GM12875 (cell line): ENCODE results near the gene MAML3.

Experiments
- H3K4me3 ChIP-seq: one replicate; pipeline ENCODE4 v1.5.1; 2011; ENCODE audit warnings: low read depth, low read length, control low read depth
- TF ChIP-seq, protein P1 (sequence below): IDR thresholded peaks from 2 replicates; pipeline ENCODE4 v1.5.1; 2011; ENCODE audit warnings: low read depth, mild to moderate bottlenecking, control low read depth, inconsistent platforms, low read length, moderate library complexity, borderline replicate concordance; ENCODE audit not compliant: insufficient read depth

MAML3 gene

DNA sequence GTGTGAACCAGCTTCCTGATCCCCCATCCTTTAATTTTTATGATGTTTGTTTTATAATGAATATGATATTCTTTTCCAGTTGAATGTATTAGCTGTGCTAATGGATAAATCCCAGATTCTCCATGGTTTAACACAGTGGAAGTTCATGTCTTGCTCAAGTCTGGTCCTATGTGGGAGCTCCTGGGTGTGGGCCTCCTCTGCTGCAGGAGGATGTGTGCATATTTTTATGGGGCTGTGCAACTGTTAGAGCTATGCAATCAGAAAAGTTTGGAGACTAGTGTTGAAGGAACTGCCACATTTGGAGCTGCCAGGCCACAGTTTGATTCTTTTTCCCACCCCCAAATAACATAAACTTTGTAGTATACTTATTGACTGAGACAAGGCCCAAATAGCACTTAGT, 463.6 kb downstream of the MAML3 start:
- TF ChIP-seq, protein P1, sequence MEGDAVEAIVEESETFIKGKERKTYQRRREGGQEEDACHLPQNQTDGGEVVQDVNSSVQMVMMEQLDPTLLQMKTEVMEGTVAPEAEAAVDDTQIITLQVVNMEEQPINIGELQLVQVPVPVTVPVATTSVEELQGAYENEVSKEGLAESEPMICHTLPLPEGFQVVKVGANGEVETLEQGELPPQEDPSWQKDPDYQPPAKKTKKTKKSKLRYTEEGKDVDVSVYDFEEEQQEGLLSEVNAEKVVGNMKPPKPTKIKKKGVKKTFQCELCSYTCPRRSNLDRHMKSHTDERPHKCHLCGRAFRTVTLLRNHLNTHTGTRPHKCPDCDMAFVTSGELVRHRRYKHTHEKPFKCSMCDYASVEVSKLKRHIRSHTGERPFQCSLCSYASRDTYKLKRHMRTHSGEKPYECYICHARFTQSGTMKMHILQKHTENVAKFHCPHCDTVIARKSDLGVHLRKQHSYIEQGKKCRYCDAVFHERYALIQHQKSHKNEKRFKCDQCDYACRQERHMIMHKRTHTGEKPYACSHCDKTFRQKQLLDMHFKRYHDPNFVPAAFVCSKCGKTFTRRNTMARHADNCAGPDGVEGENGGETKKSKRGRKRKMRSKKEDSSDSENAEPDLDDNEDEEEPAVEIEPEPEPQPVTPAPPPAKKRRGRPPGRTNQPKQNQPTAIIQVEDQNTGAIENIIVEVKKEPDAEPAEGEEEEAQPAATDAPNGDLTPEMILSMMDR, result no peak

DNA sequence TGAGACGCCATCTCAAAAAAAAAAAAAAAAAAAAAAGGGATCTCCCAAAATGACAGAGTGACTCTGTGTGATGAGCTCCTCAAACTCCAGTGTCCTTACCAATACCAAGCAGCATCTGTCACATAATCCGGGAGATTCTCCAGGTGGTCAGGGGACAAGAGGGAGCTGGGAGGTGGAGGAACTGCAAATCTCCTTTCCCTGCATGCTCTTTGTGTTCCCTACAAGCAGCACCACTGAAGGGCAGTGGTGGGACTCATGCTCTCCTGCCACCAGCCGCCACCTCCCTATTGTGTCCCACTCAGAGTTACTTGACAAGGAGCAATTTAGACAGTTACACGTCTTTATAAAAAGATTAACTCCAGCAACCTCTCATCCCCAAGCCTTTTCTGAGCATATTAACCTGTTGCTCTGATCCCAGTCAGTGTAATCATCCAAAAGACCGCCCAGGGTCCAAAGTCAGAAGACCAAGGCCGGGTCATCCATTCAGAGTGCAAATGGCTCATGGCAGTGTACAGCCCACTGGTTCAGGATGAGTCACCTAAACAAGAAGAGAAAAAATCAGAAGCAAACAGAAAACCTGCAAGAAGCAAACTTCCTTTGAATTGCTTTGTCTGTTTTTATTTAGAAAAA, 464.8 kb downstream of the MAML3 start:
- no peak overlapping the region for H3K4me3 ChIP-seq
- TF ChIP-seq, protein P1, result no peak

More for the DNA sequence above, 463.6 kb downstream of the MAML3 start:
- no peak overlapping the region for H3K4me3 ChIP-seq

DNA sequence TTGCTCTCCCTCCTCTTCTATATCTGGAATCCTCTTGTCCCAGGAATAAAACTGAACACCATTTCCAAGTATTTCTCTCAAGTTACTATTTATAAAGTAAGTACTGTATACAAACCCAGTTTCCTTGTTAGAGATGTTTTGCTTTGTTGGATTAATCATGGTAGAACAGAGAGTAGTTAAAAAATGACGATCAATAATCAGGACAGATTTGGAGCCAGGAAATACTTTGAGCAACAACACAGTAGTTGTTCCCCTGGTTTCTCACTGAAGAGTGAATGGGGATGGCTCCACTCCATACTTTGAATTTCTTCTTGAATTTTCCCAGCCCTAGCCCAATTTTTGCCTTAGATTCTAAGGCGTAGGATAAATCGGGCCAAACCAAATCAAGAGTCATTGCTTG, 467.0 kb downstream of the MAML3 start:
- TF ChIP-seq, protein P1, result no peak
- no peak overlapping the region for H3K4me3 ChIP-seq

DNA sequence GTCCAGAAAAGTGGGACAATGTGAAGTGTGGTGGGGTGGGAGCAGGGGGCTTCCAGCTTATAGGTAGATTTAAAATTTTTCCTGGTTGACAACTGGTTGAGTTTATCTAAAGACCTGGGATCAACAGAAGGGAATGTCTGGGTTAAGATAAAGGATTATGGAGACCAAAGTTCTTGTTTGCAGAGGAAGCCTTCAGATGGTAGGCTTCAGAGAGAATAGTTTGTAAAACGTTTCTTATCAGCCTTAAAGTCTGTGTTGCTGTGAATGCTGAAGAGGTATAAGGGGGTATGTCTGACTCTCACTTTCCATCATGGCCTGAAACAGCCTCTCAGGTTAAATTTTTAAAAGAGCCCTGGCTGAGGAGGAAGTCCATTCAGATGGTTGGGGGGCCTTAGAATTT, 467.9 kb downstream of the MAML3 start:
- TF ChIP-seq, protein P1, result no peak
- no peak overlapping the region for H3K4me3 ChIP-seq

DNA sequence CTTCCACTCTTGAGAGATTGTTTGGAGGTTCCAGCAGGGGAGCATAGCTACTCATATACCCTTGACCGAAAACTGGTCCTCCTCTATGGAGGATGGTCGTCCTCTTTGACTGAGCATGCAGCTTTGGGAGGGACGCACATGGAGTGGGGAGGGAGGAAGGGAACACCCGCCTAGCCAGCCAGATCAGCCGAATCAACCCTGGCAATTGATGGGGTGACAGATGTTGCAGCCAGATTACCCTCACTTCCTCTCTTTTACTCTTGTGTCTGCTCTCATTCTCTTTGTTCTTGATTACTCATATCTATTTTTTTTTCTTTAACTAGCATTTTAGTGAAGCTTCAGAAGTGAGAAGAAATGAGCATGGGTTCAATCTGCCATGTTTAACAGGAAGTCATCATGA, 468.8 kb downstream of the MAML3 start:
- TF ChIP-seq, protein P1, result no peak
- no peak overlapping the region for H3K4me3 ChIP-seq

DNA sequence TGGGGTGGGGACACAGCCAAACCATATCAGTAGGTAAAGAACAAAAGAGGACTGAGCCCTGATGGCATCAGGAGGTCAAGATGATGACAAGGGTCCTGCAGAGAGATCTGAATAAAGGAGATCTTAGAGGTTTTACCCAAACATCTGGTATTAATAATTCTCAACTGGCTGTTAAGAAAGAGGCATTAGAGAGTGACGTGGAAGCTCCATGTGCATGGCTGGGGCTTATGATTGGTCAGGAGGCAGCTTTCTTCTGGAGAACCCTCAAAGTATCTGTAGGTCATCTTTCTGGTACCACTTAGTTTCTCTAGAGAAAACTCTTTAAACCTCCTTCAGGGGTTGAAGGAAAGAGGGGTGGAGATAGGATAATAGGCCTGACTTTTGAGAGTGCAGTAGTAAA, 469.6 kb downstream of the MAML3 start:
- TF ChIP-seq, protein P1, result no peak

DNA sequence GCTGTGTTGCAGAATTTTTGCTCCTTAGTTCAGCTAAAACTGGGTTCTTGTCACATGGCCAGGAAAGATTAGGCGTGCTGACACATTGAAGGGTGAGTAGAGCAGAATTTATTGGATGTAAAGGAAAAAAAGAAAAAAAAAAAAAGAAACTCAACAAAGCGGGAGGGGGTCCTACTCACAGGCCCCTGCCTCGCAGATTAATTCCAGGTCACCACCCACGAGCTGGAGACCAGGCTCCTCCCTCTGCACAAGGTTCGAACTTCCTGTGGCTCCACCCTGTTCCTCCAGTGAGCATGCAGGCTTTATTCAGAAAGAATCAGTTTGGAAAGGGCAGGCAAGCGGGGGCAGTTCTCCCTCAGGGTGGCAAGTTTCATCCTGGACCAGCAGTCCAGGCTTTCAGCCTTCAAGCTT, 471.2 kb downstream of the MAML3 start:
- TF ChIP-seq, protein P1, result no peak

More for the DNA sequence above, 469.6 kb downstream of the MAML3 start:
- no peak overlapping the region for H3K4me3 ChIP-seq

More for the DNA sequence above, 471.2 kb downstream of the MAML3 start:
- no peak overlapping the region for H3K4me3 ChIP-seq
